ENCODE data around the gene RFXANK.
"Not testable (repeated sequence)": the region's sequence is repeated elsewhere in the genome, so short reads cannot be mapped to it uniquely, and the experiment has no call there.

Gene RFXANK

GRCh38 chr19:19169236-19170052 lies 22.6 kb upstream of the RFXANK start:
- in situ Hi-C loops (cut with HindIII; ENCODE audit: low sequenced_read_pairs) = no loop called here

GRCh38 chr19:19170053-19170872 lies 21.8 kb upstream of the RFXANK start, which contains the start of gene MEF2B:
Gene MEF2B, minus strand, starts transcription at chr19:19170263. Its CDS starts 19,528 bp downstream, at chr19:19150735.
- in situ Hi-C loops (cut with HindIII; ENCODE audit: low sequenced_read_pairs) = no loop called here

- in situ Hi-C loops (cut with HindIII; ENCODE audit: low sequenced_read_pairs) = no loop called here
These were observed 21.0 kb upstream of the RFXANK start for GRCh38 chr19:19170873-19171672.

- in situ Hi-C loops (cut with HindIII; ENCODE audit: low sequenced_read_pairs) = no loop called here
These were observed 20.1 kb upstream of the RFXANK start for GRCh38 chr19:19171821-19172532.

- in situ Hi-C loops (cut with HindIII; ENCODE audit: low sequenced_read_pairs) = not testable (repeated sequence)
These were observed 18.8 kb upstream of the RFXANK start for GRCh38 chr19:19173243-19173642.

GRCh38 chr19:19176950-19177349 lies 15.1 kb upstream of the RFXANK start:
- in situ Hi-C loops (cut with HindIII; ENCODE audit: low sequenced_read_pairs) = no loop called here

- in situ Hi-C loops (cut with HindIII; ENCODE audit: low sequenced_read_pairs) = no loop called here
These were observed 12.3 kb upstream of the RFXANK start for GRCh38 chr19:19179548-19180441.

GRCh38 chr19:19181488-19181998 lies 10.5 kb upstream of the RFXANK start:
- in situ Hi-C loops (cut with HindIII; ENCODE audit: low sequenced_read_pairs) = no loop called here

GRCh38 chr19:19185853-19186740 lies 6.0 kb upstream of the RFXANK start:
- in situ Hi-C loops (cut with HindIII; ENCODE audit: low sequenced_read_pairs) = no loop called here

GRCh38 chr19:19186742-19187141 lies 5.3 kb upstream of the RFXANK start:
- in situ Hi-C loops (cut with HindIII; ENCODE audit: low sequenced_read_pairs) = no loop called here

GRCh38 chr19:19191768-19192077 lies 335 bp upstream of the RFXANK start:
- in situ Hi-C loops (cut with HindIII; ENCODE audit: low sequenced_read_pairs) = loop anchor here (10.0 kb wide), 1 partner anchor 143 kb away; no protein-coding TSS in a partner anchor

GRCh38 chr19:19192910-19193423 lies 909 bp downstream of the RFXANK start:
- in situ Hi-C loops (cut with HindIII; ENCODE audit: low sequenced_read_pairs) = loop anchor here (10.0 kb wide), 1 partner anchor 142 kb away; no protein-coding TSS in a partner anchor

- in situ Hi-C loops (cut with HindIII; ENCODE audit: low sequenced_read_pairs) = loop anchor here (10.0 kb wide), 1 partner anchor 141 kb away; no protein-coding TSS in a partner anchor
These were observed 1.9 kb downstream of the RFXANK start for GRCh38 chr19:19193926-19194325.

GRCh38 chr19:19201697-19202630 lies 9.9 kb downstream of the RFXANK start:
- in situ Hi-C loops (cut with HindIII; ENCODE audit: low sequenced_read_pairs) = no loop called here

GRCh38 chr19:19202707-19203011 lies 10.6 kb downstream of the RFXANK start:
- in situ Hi-C loops (cut with HindIII; ENCODE audit: low sequenced_read_pairs) = no loop called here

GRCh38 chr19:19203012-19203856 lies 11.2 kb downstream of the RFXANK start, which contains the start of gene NR2C2AP:
Gene NR2C2AP, minus strand, starts transcription at chr19:19203414. Its CDS starts 354 bp downstream, at chr19:19203060.
- in situ Hi-C loops (cut with HindIII; ENCODE audit: low sequenced_read_pairs) = no loop called here
